Measurements from ENCODE around the gene ZNF555.

Gene ZNF555

DNA sequence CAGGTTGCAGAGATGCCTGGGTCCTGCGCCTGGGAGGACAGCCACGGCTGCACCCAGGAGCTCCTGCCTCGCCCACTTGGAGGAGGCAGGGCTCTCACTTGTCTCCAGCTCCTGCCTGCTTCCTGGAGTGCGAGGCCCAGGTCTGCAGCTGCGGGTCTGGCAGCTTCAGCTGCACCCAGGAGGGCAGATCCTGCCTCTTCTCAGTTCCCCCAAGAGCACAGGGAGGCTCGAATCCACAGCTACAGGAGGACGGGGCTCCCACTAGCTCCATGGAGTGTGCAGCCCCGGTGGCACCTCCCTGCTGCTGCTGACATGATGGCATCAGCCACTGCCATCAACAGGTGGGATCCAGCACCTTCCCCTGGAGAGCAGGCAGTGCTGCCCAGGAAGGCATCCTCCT is 17.1 kb upstream of the ZNF555 start:
- DNase-seq (ENCODE audit: low read depth), result no peak

DNA sequence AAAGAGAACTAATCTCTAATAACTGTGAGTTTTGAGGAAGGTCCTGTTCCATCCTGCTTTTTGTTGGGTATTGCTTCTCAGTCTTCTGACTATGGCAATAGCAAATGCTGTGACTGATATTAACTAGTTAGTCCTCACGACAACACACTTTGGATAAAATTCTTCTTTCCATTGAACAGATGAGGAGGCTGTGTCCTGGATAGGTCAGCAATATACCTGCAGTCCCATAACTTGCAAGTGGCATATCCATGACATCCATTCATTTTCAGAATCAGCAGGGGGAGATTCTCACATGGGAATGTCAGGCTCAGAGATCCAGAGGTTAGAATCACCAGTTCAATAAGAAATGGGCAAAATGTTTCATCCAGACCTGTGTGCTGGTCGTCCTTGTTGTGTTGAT is 14.3 kb upstream of the ZNF555 start:
- no peak for DNase-seq (ENCODE audit: low read depth)

DNA sequence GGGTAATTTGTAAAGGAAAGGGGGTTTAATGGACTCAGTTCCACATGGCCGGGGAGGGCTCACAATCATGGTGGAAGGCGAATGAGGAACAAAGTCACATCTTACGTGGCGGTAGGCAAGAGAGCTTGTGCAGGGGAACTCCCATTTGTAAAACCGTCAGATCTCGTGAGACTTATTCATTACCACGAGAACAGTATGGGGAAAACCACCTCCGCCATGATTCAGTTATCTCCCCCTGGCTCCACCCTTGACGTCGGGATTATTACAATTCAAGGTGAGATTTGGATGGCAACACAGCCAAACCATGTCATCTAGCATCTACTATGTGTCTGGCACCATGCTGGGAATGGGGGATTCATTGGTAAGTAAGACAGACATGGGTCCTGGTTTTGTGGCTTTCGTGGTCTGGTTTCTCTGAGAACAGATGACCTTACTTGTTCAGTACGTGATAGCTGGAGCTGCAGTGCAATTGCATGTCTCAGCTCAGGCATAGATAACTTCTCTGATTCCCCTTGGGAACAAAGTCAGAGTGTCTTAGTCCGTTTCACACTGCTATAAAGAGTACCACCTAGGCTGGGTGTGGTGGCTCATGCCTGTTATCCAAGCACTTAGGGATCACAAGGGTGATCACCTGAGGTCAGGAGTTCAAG is 13.3 kb upstream of the ZNF555 start:
- no peak for DNase-seq (ENCODE audit: low read depth)

DNA sequence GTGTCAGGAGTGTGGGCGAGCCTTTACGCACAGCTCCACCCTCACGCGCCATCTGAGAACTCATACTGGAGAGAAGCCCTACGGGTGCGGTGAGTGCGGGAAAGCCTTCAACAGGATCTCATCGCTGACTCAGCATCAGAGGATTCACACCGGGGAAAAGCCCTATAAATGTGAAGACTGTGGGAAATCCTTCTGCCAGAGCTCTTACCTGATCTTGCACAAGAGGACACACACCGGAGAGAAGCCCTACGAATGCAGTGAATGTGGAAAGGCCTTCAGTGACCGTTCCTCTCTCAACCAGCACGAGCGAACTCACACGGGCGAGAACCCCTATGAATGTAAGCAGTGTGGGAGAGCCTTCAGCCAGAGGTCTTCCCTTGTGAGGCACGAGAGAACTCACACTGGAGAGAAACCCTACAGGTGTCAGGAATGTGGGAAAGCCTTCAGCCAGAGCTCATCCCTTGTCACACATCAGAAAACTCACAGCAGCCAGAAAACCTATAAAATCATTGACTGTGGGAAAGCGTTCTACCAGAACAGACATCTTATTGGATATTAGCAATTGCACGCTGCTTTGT is 6.9 kb upstream of the ZNF555 start:
- no peak for DNase-seq (ENCODE audit: low read depth)

DNA sequence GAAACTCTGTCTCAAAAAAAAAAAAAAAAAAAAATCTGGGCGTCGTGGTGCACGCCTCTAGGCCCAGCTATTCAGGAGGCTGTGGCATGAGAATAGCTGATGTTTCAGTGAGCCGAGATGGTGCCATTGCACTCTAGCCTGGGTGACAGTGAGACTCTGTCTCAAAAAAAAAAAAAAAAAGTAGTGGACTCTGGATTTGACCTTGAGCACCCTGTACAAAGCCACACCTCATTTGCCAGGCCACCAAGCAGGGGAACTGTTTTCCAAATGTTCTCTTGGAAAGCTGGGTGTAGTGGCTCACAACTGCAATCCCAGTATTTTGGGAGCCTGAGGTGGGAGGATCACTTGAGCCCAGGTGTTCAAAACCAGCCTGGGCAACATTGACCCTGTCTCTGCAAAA is 3.8 kb upstream of the ZNF555 start:
- no peak for DNase-seq (ENCODE audit: low read depth)

DNA sequence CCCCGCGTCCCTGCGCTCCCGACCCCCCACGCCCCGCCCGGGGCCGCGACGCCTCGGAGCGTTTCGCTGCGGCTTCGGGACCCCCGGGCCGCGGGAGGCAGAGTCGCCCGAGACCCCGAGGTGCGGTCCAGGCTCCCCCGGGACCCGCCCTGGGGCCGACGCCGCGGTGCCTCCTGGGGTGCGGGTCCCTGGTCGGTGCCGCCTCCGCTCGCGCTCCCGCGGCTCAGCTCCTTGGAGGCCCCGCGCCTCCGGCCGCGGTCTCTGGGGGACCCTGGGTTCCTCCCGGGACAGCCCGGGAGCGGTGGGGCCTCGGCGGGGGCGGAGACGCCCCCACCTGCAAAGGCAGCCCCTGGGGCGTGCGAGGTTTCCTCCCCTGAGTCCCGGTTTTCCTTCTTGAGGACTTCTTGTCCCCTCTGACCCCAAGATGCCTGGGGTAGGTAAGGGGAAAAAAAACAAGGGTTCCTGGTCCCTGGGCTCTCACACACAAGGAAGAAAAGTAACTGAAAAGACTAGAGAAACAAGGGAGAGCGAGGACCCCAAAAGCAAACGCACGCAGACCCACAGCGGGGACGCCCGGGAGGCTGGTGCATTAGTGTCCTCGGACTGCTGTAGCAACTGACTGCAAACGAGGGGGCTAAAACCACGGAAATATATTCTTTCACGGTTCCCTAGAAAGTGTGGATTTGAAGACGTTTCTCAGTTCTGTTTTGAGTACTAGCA is 740 bp downstream of the ZNF555 start:
- no peak for DNase-seq (ENCODE audit: low read depth)

DNA sequence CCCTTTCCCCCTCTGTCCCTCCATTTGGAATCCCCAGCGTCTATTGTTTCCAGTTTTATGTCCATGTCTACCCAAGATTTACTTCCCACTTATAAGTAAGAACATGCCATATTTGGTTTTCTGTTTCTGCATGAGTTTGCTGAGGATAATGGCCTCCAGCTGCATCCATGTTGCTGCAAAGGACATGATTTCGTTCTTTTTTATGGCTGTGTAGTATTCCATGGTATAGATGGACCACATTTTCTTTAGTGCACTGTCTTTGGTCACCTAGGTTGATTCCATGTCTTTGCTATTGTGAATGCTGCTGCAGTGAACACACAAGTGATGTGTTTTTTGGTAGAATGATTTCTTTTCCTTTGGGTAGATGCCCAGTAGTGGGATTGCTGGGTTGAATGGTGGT is 3.8 kb downstream of the ZNF555 start:
- DNase-seq (ENCODE audit: low read depth), result no peak

DNA sequence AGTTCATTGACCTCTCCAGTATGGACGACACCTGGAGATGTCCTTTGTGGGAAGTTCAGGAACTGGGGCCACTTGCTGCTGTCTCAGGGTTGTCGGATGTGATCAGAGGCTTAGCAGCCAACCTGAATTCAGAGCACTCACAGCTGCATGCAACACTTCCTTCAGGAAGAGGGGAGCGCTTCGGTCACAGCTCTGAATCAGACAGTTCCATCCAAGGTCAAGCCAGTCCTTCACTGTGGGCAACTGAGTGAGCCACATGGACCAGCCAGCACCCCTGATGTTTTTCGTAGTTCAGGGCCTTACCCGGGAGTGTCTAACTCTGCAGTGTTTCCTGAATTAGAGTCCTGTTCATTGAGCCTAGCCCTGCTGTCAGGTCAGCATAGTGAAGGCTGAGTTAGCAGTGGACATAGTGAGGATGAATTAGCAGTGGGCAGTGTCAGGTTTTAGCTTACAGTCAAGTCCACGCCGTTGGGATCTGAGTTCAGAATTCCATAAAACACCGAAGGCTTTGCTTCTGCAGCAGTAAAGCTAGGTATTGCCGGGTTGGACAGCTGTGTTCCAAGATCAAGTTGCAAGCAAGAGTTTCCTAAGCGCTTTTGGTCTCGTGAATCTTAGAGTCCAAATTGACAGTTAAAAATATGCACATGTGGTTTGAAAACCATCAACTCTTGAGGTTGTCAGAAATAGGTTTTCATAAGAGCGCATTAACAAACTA is 5.1 kb downstream of the ZNF555 start:
- no peak for DNase-seq (ENCODE audit: low read depth)

DNA sequence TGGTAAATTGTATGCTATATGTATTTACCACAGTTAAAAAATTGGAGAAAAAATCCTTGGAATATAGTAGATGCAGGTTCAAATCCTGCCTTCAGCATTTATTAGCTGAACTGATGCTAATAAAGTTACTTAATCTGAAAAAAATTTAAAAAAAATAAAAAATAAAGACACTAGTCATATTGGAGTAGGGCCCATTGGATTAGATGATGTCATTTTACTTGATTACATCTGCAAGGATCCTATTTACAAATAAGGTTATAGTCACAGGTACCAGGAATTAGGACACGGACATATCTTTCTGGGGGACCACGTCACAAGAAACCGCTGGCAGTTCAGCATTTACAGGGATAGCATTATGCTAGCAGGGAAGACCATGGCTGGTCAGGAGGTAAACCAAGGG is 6.2 kb downstream of the ZNF555 start:
- no peak for DNase-seq (ENCODE audit: low read depth)

DNA sequence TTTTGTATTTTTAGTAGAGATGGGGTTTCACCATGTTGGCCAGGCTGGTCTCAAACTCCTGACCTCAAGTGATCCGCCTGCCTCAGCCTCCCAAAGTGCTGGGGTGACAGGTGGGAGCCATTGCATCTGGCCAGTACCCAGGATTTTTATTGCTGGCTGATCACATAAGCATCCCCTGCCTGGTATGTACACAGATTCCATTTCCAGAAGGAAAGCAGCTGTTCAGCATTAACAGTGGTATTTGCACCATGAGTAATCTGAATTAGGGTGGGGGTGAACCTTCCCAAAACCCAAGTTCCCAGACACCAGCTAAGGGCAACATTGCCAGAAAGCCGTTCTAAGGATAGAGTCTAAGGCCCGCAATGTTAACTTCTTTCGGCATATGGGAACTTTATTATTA is 7.3 kb downstream of the ZNF555 start:
- no peak for DNase-seq (ENCODE audit: low read depth)

DNA sequence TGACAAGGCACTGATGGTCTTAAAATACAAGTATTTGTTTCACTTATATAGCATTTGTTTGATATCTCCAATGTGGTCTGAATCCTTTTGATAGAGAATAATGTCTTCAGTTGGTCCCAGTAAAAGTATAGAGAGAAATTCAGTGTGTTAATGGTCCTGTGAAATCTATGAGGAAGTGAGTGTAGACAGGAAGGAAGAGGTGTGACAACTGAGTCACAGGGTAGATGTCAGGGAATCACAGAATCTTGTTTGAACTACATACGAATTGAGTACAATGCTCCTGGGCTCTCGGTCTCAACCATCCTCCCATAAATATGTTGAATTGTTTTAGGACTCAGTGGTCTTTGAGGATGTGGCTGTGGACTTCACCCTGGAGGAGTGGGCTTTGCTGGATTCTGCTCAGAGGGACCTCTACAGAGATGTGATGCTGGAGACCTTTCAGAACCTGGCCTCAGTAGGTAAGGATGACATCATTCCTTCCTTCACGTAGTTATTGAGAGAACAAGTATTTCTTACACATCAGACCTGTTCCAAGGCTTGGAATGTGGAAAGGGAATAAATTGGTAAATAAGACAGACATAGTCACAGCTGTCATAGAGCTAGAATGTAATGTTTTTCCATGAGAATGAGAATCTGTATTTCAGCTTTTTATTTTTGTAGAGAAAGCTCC is 9.1 kb downstream of the ZNF555 start:
- no peak for DNase-seq (ENCODE audit: low read depth)

DNA sequence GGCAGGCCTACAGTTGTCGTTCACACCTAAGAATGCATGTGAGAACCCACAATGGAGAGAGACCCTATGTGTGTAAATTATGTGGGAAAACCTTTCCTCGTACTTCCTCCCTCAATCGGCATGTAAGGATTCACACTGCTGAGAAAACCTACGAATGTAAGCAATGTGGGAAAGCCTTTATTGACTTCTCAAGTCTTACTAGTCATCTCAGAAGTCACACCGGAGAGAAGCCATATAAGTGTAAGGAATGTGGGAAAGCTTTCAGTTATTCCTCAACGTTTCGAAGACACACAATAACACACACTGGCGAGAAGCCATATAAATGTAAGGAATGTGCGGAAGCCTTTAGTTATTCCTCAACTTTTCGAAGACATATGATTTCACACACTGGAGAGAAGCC is 11.3 kb downstream of the ZNF555 start:
- DNase-seq (ENCODE audit: low read depth), result no peak

DNA sequence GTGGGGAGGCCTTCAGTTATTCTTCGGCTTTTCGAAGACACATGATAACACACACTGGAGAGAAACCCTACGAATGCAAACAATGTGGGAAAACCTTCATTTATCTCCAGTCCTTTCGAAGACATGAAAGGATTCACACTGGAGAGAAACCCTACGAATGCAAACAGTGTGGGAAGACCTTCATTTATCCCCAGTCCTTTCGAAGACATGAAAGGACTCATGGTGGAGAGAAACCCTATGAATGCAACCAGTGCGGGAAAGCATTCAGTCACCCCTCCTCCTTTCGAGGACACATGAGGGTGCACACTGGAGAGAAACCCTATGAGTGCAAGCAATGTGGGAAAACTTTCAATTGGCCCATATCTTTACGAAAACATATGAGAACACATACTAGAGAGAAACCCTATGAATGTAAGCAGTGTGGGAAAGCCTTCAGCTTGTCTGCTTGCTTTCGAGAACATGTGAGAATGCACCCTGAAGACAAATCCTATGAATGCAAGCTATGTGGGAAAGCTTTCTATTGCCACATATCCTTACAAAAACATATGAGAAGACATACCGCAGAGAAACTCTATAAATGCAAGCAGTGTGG is 11.8 kb downstream of the ZNF555 start:
- no peak for DNase-seq (ENCODE audit: low read depth)

DNA sequence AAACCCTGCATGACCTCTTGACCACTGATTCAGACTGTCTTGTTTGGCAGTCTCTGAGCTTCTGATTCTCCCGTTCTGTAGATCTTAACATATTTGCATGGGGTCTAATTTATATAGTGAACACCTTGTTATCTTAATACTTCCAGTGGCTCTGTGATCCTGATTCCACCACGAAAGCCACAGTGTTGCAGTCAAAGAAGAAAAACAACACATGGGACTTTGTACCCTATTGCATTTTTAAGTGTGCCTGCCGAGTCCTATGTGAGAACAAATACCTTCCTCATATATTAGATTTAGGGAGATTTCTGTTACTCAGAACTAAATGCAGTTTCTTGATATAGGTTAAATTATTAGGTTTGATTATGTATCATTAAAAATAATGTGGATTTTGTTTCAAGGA is 13.6 kb downstream of the ZNF555 start:
- no peak for DNase-seq (ENCODE audit: low read depth)

DNA sequence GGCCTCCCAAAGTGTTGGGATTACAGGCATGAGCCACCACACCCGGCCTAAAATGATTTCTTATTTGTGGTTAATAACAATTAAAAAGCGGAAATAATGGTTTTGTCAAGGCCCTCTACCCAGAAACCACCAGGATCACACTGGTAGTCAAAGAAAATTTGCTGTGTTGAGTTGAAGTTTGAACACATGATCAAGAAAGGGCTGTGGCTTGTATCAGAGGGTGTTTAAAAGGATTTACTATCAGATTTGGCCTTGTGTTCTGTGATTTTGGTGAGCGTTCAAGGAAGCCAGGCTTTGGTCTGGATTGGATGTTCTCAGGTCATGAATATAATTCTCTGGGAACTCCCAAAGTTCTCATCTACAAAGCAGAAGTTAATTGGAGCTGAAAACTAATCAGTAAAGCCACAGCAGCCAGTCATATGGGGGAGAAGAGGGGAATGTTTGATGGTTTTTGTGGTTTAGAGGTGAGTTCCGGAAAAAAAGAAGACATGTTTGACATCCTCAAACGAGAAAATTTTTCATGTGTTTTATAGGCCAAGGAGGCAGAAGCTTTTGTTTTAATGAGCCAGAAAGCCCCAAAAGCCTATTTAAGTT is 15.3 kb downstream of the ZNF555 start:
- DNase-seq (ENCODE audit: low read depth), result no peak

DNA sequence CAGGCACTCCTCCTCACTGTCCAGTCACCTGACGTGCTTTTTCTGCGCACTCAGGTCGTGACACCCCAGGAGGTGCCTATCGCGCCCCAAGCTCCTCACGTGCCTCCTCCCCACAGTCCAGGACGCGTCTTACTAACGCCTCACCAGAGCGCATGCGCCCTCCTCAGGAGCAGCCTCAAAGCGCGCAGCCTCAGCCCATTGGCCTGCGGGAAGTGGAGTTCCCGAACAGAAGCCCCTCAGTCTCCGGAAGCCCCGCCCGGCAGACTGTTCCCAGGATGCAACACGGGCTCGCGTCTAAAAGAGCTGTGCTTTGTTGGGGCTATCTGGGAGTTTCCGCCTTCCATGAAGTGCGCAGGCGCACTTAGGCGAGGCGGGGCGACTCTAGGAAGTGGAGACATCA is 17.6 kb downstream of the ZNF555 start:
- DNase-seq (ENCODE audit: low read depth), result no peak

DNA sequence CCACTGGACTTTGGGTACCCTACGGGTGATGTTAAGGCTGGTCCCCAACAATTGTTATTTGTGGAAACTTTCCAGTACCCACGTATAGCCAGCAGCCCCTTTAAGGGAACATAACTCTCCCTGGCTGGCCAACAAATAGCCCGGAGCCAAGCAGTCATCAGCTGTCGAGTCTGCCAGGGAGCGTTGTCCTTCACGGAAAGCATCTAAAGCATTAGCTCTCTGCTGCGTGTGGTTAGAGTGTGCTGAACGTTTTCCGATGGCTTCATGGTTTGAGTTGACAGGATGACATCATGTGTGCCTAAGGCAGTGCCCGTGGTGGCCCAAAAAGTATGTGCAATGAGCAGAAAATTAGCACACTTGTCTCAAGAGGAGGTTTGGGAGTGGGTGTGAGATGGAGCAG is 22.5 kb downstream of the ZNF555 start:
- no peak for DNase-seq (ENCODE audit: low read depth)

DNA sequence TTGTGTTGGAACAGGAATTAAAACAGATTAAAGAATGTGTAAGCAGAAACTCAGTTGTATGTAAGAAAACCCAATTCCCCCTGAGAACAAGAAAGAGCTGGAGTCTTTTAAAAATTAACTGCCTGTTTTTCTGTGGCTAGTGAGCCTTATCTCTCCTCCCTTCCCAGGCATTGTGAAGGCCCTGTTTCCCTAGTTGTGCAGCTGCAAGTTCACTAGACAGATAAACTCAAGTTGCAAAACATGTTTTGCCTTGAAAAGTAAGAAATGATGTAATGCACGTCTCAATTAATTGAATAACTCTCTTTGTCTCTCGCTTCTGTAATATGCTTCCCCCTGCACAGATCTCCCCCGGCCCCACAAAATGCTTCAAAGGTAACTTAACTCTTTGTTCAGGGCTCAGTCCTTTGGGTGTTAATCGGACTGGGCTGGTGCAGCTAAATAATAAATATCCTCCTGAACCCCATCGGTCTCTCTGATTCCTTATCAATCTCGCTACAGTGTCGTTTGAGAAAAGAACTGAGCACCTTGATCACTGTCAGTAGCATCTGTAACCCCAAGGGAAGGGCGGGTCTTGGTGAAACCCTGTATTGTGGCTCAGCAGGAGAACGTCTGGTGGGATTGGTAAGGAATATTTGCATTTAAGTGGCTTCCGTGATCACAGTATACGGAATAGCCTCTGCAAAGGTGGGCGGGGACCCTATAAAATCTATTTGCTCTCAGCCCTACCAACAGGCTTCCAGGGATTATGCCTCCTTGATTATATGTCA is 24.2 kb downstream of the ZNF555 start:
- DNase-seq (ENCODE audit: low read depth), result no peak

DNA sequence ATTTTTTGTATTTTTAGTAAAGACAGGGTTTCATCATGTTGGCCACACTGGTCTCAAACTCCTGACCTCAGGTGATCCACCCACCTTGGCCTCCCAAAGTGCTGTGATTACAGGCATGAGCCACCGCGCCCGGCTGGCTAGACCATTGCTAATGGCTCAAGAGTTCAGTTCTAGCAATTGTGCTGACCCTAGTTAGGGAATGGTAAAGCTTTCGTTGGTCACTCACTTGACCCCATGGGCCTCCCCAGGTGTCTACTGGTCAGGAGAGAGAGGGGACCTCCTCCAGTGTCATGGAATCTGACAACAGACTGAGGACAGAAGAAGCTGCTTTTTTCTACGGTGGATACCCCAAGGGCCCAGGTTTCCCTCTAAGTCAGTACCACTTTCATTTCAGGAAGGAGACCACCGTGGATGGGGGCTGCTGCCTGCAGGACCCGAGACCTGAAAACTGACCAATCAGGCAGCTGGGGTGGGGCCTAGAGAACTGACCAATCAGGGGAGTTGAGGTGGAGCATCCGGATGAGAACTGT is 25.3 kb downstream of the ZNF555 start:
- no peak for DNase-seq (ENCODE audit: low read depth)

Measured in T follicular helper cell (primary cell).